CD4-positive, alpha-beta T cell treated with Interleukin-15 for 1 hour (primary cell): ENCODE measurements around the gene UBE3C.
A peak's percentile ranks its signal among the peaks of the same experiment; 100 is the strongest.
"Not testable (repeated sequence)": the region's sequence is repeated elsewhere in the genome, so short reads cannot be mapped to it uniquely, and the experiment has no call there.

Experiments used
- DNase-seq: peaks from one replicate; pipeline ENCODE4 v3.0.0-alpha.2; 2020

UBE3C gene

DNA sequence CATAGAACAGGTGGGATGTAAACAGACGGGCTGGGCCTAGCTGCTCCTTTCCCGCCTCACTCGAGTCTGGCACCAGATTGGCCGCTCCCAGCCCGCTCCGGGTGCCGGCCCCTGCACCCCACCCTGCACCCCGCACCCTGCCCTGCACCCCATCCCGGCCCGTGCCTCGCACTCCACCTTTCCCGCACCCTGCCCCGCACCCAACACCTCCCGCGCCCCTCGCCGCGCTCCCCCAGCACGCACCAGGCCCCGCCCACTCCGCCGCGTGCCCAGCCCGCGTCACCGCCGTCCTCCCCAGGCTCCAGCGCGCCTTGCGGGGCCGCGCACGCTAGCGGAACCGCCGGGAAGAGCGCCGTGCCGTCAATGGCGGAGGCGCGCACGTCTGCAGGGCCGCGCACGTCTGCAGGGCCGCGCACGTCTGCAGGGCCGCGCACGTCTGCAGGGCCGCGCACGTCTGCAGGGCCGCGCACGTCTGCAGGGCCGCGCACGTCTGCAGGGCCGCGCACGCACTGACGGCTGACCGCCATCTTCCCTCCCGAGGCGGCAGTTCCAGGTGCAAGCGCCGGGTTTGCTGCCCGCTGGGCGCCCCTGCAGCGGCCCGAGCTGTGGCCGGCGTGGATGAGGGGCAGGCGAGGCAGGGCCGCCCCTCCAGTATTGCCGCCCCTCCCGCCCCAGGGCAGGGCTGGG is at the start of gene UBE3C:
UBE3C (plus strand) TSS at position 503 of the 687 bp plus-strand sequence. CDS start 347 bp downstream, outside the sequence.
- DNase-seq = peak; percentile 89

DNA sequence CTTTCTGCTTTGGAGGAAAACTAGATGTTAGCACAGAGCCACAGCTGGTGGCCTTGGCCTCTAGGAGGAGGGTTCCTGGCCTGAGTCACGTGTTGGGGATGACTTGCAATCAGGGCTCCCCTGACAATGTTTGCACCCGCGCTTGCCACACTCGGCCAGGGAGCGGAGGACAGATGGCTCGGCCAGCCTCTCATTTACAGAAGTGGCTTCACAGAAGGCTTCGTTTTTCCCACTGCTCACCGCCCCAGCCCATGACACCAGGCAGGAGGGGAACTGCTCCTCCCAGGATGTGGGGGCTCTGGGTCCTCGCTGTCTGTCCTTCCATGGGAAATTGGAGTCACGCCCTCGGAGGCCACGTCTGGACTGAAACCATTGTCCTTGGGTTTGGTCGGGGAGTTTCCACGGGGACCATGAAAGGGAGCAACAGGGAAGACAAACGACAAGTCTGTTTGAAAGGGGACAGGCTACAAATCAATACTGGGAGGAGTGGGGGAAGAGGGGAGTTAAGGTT is 49.6 kb upstream of the UBE3C start:
- DNase-seq = no peak

- DNase-seq = no peak
These were observed 48.1 kb upstream of the UBE3C start for GRCh38 chr7:157090485-157091165.

- no peak for DNase-seq
These were observed 42.3 kb upstream of the UBE3C start for GRCh38 chr7:157096286-157097055.

- no peak for DNase-seq
These were observed 41.7 kb upstream of the UBE3C start for GRCh38 chr7:157097056-157097329.

DNA sequence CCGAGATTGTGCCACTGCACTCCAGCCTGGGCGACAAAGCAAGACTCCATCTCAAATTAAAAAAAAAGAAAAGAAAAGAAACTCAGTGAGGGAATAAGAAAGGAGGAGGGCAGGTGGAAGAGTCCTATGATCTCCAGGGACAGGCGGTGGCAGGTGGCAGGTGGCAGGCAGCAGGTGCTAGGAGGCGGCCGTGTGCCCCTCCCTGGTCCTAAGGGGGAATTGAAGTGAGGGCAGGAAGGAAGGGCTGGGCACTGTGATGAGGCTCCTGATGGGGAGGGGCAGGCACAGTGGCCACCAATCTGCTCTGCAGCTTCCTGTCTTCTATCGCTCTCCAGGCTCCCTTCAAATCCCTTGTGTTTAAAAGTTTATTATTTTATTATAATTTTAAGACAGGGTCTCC is 41.2 kb upstream of the UBE3C start:
- no peak for DNase-seq

DNA sequence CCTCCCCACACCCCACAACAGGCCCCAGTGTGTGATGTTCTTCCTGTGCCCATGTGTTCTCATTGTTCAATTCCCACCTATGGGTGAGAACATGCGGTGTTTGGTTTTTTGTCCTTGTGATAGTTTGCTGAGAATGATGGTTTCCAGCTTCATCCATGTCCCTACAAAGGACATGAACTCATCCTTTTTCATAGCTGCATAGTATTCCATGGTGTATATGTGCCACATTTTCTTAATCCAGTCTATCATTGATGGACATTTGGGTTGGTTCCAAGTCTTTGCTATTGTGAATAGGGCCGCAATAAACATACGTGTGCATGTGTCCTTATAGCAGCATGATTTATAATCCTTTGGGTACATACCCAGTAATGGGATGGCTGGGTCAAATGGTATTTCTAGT is 38.7 kb upstream of the UBE3C start:
- DNase-seq = not testable (repeated sequence)

DNA sequence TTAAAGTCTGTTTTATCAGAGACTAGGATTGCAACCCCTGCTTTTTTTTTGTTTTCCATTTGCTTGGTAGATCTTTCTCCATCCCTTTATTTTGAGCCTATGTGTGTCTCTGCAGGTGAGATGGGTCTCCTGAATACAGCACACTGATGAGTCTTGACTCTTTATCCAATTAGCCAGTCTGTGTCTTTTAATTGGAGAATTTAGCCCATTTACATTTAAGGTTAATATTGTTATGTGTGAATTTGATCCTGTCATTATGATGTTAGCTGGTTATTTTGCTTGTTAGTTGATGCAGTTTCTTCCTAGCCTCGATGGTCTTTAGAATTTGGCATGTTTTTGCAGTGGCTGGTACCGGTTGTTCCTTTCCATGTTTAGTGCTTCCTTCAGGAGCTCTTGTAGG is 35.1 kb upstream of the UBE3C start:
- DNase-seq = not testable (repeated sequence)

- DNase-seq = no peak
These were observed 27.4 kb upstream of the UBE3C start for GRCh38 chr7:157111311-157111710.

DNA sequence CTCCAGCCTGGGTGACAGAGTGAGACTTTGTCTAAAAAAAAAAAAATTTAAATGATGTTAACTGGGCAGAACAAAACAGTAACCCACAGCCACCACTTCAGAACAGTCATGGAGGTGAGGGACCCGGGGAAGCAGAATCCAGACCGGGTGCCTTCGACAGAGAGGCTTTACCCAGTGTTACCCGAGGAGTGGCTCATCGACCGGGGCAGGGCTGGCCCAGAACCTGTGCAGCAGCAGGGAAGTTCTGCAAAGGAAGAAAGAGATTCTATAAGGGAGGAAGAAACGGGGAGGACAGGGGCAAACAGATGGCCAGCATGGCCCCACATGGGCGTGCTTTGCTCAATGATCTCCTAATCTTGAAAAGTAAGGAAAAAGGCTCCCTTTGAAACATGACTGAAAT is 26.0 kb upstream of the UBE3C start:
- no peak for DNase-seq

DNA sequence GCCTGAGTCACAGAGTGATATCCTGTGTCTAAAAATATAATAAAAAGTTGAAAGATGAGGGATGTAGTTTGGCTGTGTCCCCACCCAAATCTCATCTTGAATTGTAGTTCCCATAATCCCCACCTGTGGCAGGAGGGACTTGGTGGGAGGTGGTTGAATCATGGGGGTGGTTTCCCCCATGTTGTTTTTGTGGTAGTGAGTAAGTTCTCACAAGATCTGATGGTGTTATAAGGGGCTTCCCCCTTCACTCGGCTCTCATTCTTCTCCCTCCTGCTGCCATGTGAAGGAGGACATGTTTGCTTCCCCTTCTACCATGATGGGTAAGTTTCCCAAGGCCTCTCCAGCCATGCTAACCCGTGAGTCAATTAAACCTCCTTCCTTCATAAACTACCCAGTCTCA is 25.1 kb upstream of the UBE3C start:
- no peak for DNase-seq

DNA sequence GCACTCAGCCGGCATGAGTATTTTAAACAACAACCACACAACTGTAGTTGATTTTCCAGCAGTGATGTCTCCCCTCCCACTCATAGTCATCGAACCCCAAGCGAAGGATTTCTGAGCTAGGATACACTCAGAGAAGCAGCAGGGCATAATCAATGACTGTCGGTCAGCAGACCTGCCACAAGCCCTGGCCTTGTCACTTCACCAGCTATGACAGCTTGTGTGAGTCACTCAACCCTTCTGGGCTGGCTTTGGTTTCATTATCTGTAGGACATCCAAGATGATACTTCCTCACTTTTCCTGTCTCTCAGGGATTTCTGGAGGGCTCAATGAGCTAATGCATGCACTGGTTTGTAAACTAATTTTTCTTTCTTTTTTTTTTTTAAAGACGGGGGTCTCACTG is 22.0 kb upstream of the UBE3C start:
- DNase-seq = no peak

DNA sequence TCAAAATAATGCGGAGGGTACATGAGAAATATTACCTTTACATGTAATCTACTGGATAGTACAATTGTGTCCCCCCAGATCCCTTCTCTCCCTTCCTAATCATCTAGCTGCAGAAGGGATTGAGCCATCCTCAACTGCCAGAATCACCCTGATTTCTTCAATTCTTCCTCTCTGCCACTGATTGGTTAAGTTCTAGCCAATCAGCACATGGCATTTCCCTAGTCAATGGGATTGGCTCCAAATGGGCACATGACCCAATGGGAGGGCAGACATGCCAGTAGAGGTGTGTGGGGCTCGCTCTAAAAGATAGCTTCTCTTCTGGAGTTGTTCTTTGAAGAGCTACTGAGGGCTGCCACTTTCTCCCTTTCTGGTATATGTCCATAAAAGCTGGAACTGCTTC is 20.9 kb upstream of the UBE3C start:
- no peak for DNase-seq

DNA sequence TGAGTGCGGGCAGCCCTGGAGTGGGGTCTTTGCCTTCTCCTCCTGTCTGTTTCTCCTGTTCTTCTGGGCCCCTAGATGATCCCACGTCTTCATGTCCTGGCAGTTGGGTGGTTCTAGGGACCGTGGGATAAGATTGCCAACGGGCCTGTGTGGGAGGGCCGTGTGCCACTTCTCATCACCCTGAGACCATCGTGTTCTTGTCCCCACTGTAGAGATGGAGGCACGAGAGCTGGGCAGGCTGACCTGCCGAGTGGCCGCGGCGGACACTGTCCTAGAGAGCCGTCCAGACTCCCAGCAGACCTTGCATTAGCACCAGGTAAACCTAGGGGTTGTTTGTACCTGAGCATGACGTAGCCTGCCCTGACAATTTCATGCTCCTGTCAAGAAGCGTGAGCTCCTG is 18.5 kb upstream of the UBE3C start:
- no peak for DNase-seq

DNA sequence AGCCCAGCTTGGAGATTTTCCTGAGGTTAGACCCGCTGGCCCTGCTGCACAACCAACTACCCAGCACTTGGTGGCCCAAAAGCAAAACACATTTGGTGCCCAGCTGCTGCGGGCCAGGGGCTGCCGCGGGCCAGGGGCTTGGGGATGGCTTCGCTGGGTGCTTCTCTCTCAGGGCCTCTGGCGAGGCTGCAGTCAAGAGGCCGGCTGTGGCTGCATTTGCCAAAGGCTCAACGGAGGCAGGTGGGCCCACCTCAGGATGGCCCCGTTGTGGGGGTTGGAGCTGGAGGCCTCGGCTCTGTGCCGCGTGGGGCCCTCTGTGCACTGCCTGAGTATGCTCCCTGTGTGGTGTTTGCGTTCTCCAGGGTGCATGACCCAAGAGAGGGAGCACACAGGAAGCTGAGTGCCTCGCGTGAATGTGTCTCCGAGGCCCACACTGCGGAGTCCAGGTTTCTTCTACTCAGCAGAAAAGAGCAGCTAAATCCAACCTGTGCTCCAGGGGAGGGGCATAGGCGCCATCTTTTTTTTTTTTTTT is 17.5 kb upstream of the UBE3C start:
- DNase-seq = no peak

DNA sequence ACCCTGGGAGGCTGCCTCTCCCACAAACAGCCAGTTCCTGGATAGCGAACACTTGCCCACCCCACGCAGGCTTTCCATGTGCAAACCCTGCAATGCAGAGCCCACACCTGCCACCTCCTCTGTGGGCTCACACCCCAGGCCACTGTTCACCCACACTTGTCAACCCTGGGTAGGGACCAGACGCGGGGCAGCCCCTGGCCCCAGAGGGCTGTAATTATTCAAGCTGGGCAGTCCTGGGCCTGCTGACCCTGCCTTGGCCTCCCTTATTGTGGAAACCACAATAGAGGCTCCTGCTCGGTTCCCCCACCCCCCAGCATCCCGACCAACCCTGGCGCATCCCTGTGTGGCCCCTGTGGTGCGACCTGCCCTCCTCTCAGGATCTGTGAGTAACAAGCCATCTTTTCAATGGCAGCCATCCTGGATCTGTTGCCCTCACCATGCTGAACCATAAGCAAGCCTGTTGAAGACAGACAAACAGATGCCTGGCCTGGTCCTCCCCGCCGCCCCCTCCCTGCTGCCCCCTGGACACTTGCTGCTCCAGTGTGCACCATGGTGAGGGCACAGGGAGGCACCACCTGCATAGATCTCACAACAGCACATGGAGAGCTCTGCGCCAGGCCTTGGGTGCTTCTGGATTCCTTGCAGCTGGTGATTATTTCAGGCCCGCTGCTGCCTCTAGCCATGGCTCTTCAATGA is 15.8 kb upstream of the UBE3C start:
- no peak for DNase-seq

GRCh38 chr7:157124690-157125089 is 14.0 kb upstream of the UBE3C start:
- DNase-seq = no peak

GRCh38 chr7:157125376-157126223 is 13.1 kb upstream of the UBE3C start:
- no peak for DNase-seq

- no peak for DNase-seq
These were observed 11.8 kb upstream of the UBE3C start for GRCh38 chr7:157126921-157127320.

DNA sequence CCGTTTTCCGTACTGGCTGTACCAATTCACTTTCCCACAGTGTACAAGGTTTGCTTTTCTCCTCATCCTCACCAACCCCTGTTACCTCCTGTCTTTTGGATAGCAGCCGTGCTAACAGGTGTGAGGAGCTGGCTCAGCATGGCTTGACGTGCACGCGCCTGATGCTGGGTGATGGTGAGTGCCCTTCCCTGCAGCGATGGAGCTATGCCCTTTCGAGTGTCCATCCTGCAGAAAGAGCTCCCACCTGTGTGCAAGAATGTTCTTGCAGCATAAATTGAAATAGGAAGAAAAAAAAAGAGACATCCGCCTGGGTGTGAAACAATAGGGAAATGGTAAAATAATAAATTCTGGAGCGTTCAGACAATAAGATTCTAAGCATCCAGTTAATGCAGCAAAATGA is 9.5 kb upstream of the UBE3C start:
- no peak for DNase-seq

DNA sequence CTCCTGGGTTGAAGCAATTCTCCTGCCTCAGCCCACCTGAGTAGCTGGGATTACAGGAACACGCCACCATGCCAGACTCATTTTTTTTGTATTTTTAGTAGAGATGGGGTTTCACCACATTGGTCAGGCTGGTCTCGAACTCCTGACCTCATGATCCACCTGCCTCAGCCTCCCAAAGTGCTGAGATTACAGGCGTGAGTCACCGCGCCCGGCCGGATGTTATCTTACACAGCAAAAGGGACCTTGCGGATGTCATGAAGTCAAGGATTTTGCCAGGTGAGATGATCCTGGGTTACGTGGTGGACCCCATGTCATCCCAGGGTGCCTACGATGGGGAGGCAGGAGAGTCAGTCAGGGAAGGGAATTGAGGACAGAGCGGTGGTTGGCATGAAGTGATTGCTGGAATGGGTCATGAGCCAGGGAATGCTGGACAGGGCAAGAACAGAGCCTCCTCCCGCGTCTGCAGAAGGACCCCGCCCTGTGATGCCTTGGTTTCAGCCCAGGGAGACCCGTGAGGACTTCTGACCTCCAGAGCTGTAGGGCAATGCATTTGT is 8.7 kb upstream of the UBE3C start:
- DNase-seq = no peak

DNA sequence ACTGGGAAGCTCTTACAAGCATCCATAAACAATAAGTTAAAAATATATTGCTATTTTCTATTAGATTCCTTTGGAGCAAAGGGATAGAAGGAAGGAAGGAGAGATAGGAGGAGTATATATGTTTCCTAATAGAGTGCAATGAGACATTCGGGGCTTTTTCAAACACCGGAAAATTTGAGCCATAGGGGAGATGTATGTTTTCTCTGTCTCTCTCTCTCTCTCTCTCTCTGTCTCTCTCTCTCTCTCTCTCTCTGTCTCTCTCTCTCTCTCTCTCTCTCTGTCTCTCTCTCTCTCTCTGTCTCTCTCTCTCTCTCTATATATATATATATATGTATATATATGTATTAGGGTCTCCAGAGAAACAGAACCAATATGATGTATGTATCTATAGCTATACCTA is 7.9 kb upstream of the UBE3C start:
- DNase-seq = not testable (repeated sequence)
